ENCODE results near the gene HRAS.
A peak's percentile ranks its signal among the peaks of the same experiment; 100 is the strongest.

Gene HRAS

GRCh38 chr11:506995-507726 is 28.2 kb downstream of the HRAS start, which contains the start of gene RNH1:
RNH1 (minus strand) TSS chr11:507242; CDS start chr11:502162, 5,080 bp downstream.
- H3K27ac ChIP-seq (ENCODE audit: low read depth, low read length): peak within 1 kb of the TSS; percentile 87
- TF ChIP-seq EZH2phosphoT487 (IDR thresholded peaks at IDR 0.05; ENCODE audit: borderline replicate concordance, low read length) (no peak), CTCF (IDR thresholded peaks at IDR 0.05; ENCODE audit: low read depth, low read length, poor library complexity, severe bottlenecking) (no peak)
- no peaks in the 10 kb centered on the region for H3K27me3 ChIP-seq (ENCODE audit: control insufficient read depth, low read length)
- H3K36me3 ChIP-seq (ENCODE audit: control insufficient read depth, low read length): peaks cover 16% of the 10 kb centered on the region; the same call in 1 of the 2 replicates
- H3K79me2 ChIP-seq (ENCODE audit: control insufficient read depth, low read length): peaks cover 46% of the 10 kb centered on the region
- H4K20me1 ChIP-seq (ENCODE audit: control insufficient read depth, insufficient read depth, low read depth, low read length): no peaks in the 10 kb centered on the region
- peak within 1 kb of the TSS; percentile 83 for H3K4me2 ChIP-seq (ENCODE audit: low read length)
- H3K9me2 ChIP-seq (replicated peaks; ENCODE audit: control insufficient read depth, low read length): no peaks in the 10 kb centered on the region
- H3K9me3 ChIP-seq (ENCODE audit: control insufficient read depth, insufficient read depth, low read length): no peaks in the 10 kb centered on the region
- peaks cover 31% of the 10 kb centered on the region for H3K4me1 ChIP-seq (ENCODE audit: control insufficient read depth, low read length)
- H3K4me3 ChIP-seq (ENCODE audit: low read length): peak within 1 kb of the TSS; percentile 97
- peaks cover 3% of the 10 kb centered on the region; the same call in 1 of the 2 replicates for H3F3A ChIP-seq (ENCODE audit: control insufficient read depth, insufficient read depth)

- Histone ChIP-seq H3K27me3 (ENCODE audit: control insufficient read depth, low read length) (no peaks in the 10 kb centered on the region), H3K36me3 (ENCODE audit: control insufficient read depth, low read length) (peaks cover 16% of the 10 kb centered on the region), H3K27ac (ENCODE audit: low read depth, low read length) (peak overlapping the region; percentile 87), H3K9me2 (replicated peaks; ENCODE audit: control insufficient read depth, low read length) (no peaks in the 10 kb centered on the region), H3K4me1 (ENCODE audit: control insufficient read depth, low read length) (peaks cover 31% of the 10 kb centered on the region), H3K9me3 (ENCODE audit: control insufficient read depth, insufficient read depth, low read length) (no peaks in the 10 kb centered on the region), H4K20me1 (ENCODE audit: control insufficient read depth, insufficient read depth, low read depth, low read length) (no peaks in the 10 kb centered on the region), H3K4me2 (ENCODE audit: low read length) (peak overlapping the region; percentile 83), H3K79me2 (ENCODE audit: control insufficient read depth, low read length) (peaks cover 46% of the 10 kb centered on the region), H3K4me3 (ENCODE audit: low read length) (peak overlapping the region; percentile 97), H3F3A (ENCODE audit: control insufficient read depth, insufficient read depth) (peaks cover 3% of the 10 kb centered on the region; the same call in 1 of the 2 replicates)
- TF ChIP-seq EZH2phosphoT487 (IDR thresholded peaks at IDR 0.05; ENCODE audit: borderline replicate concordance, low read length): no peak
- TF ChIP-seq CTCF (IDR thresholded peaks at IDR 0.05; ENCODE audit: low read depth, low read length, poor library complexity, severe bottlenecking): no peak
Observed at GRCh38 chr11:506238-506994, 29.0 kb downstream of the HRAS start.

GRCh38 chr11:504994-505344 is 30.4 kb downstream of the HRAS start:
- H3K79me2 ChIP-seq (ENCODE audit: control insufficient read depth, low read length): peaks cover 46% of the 10 kb centered on the region
- H3K4me1 ChIP-seq (ENCODE audit: control insufficient read depth, low read length): peaks cover 31% of the 10 kb centered on the region
- H3F3A ChIP-seq (ENCODE audit: control insufficient read depth, insufficient read depth): peaks cover 3% of the 10 kb centered on the region; the same call in 1 of the 2 replicates
- no peaks in the 10 kb centered on the region for H3K9me3 ChIP-seq (ENCODE audit: control insufficient read depth, insufficient read depth, low read length)
- H3K4me3 ChIP-seq (ENCODE audit: low read length): peak overlapping the region; percentile 97
- TF ChIP-seq CTCF (IDR thresholded peaks at IDR 0.05; ENCODE audit: low read depth, low read length, poor library complexity, severe bottlenecking): no peak
- no peak for TF ChIP-seq EZH2phosphoT487 (IDR thresholded peaks at IDR 0.05; ENCODE audit: borderline replicate concordance, low read length)
- H3K27ac ChIP-seq (ENCODE audit: low read depth, low read length): no peak overlapping the region
- H4K20me1 ChIP-seq (ENCODE audit: control insufficient read depth, insufficient read depth, low read depth, low read length): no peaks in the 10 kb centered on the region
- no peaks in the 10 kb centered on the region for H3K9me2 ChIP-seq (replicated peaks; ENCODE audit: control insufficient read depth, low read length)
- peak overlapping the region; percentile 83 for H3K4me2 ChIP-seq (ENCODE audit: low read length)
- H3K27me3 ChIP-seq (ENCODE audit: control insufficient read depth, low read length): no peaks in the 10 kb centered on the region
- H3K36me3 ChIP-seq (ENCODE audit: control insufficient read depth, low read length): peaks cover 25% of the 10 kb centered on the region

Measured in DOHH2 (cell line).